ENCODE data around the gene ABCC8.

Gene ABCC8

GRCh38 chr11:17423533-17424310 lies 52.9 kb downstream of the ABCC8 start:
- DNase-seq, result no peak

- DNase-seq, result no peak
Observed at GRCh38 chr11:17421781-17422180, 54.9 kb downstream of the ABCC8 start.

- no peak for DNase-seq
Observed at GRCh38 chr11:17418444-17419081, 58.1 kb downstream of the ABCC8 start.

GRCh38 chr11:17416492-17416891 lies 60.2 kb downstream of the ABCC8 start:
- no peak for DNase-seq

GRCh38 chr11:17415523-17416104 lies 61.0 kb downstream of the ABCC8 start:
- DNase-seq, result no peak

- DNase-seq, result no peak
Observed at GRCh38 chr11:17414992-17415391, 61.7 kb downstream of the ABCC8 start.

GRCh38 chr11:17414317-17414737 lies 62.3 kb downstream of the ABCC8 start:
- no peak for DNase-seq

GRCh38 chr11:17413414-17414316 lies 63.0 kb downstream of the ABCC8 start:
- DNase-seq, result no peak

- DNase-seq, result no peak
Observed at GRCh38 chr11:17412488-17413180, 64.0 kb downstream of the ABCC8 start.

- no peak for DNase-seq
Observed at GRCh38 chr11:17411418-17411817, 65.2 kb downstream of the ABCC8 start.

- DNase-seq, result no peak
Observed at GRCh38 chr11:17410606-17411379, 65.9 kb downstream of the ABCC8 start.

- no peak for DNase-seq
Observed at GRCh38 chr11:17408641-17409040, 68.0 kb downstream of the ABCC8 start.

GRCh38 chr11:17408026-17408425 lies 68.6 kb downstream of the ABCC8 start:
- no peak for DNase-seq

GRCh38 chr11:17407575-17407974 lies 69.1 kb downstream of the ABCC8 start:
- no peak for DNase-seq

GRCh38 chr11:17406818-17407149 lies 69.9 kb downstream of the ABCC8 start:
- DNase-seq, result no peak

- DNase-seq, result no peak
Observed at GRCh38 chr11:17406082-17406817, 70.4 kb downstream of the ABCC8 start.

GRCh38 chr11:17405232-17406005 lies 71.2 kb downstream of the ABCC8 start:
- DNase-seq, result no peak

GRCh38 chr11:17403980-17404759 lies 72.5 kb downstream of the ABCC8 start:
- DNase-seq, result no peak

GRCh38 chr11:17402486-17402885 lies 74.2 kb downstream of the ABCC8 start:
- no peak for DNase-seq

All from inflammatory macrophage treated with lipopolysaccharide for 4 hours (primary cell).